Endometrial microvascular endothelial cells (primary cell): Measurements from ENCODE around the gene MMP19. TPM values are rescaled to one million over a fixed set of nuclear protein-coding genes. Genes with fewer than 3 reads are reported as not detected.

Experiments used
- in situ Hi-C: cut with HindIII; loops from 2 replicates; pipeline ENCODE4 v1.10.0; 2017; ENCODE audit warnings: low sequenced_read_pairs, low pct_unique_long_range_greater_than_20kb; ENCODE audit errors: inconsistent ontology term
- total RNA-seq: library from RNA; depleted of rRNA; stranded (reverse); fragments of >200 nt; gene quantifications from one replicate; pipeline ENCODE4 v1.2.3, GENCODE V29; 2015; ENCODE audit errors: inconsistent ontology term

MMP19 gene
- total RNA-seq, 1 donor from 2014 or later, result 6.0 TPM

DNA sequence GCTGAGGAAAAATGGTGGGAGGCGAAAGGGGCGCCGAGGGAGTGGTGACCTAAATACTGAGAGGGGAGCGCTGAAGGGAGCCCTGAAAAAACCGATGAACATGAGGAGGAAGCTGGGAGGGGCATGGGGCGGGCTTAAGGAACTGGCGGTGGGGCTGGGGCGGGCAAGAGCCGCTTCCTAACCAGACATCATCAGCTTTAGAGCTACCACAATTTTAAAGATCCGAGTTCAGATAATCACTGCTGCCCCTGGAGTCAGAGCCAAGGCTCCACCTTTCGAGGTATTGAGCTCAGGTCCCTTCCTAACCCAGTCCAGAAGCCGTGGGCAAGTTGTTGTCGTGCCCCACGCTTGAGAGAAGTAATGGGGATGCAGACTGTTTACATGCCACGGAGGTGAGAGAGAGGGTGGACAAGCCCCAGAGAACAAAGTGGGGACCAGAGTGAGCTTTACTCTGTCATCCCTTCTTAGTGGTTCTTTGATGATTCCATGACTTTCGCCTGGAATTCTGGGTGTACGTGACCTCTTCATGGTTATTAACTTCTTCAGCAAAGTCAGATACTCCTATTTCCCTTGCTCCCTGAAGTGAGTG is 24.5 kb downstream of the MMP19 start:
- in situ Hi-C loops, result no loop called here

DNA sequence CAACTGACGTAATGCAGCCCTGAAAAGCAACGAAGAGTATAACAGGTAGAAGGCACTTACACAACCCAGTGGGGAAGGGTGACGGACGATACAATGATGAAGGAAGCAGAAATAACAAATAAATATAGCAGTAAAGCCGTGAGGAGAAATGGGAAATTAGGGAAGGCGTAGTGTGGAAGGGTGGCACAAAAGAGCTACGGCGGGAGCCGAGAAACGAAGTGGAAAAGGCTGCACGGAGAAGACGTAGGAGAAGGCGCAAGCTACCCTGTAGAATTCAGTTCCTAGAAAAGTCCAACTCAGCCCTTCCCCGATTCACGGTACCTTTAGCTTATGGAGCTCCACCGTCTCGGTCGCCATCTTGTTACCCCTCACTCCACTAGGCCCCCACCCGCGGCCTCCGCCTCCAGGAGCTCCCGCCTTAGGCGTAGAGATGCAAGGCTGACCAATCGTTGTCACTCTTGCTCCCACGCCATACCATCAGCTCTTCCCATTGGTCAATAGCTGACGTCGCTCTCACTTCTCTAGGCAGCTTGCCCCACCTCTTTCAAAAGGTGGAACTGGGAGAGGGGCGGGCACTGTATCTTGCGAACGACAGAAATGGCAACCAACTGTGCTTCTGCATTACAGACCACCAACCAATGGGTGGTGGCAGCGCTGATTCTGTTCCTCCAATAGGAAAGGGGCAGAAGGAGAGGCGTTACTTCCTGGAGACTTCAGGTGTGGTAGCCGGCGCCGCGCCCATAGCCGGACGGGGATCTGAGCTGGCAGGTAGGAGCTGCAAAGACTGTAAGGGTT is 25.2 kb downstream of the MMP19 start, which contains the start of the genes ORMDL2 and SARNP:
Gene ORMDL2, plus strand, starts transcription at position 697 of the 795 bp plus-strand sequence. CDS start 959 bp downstream, outside the sequence.
Gene SARNP, minus strand, starts transcription at position 380 of the 795 bp plus-strand sequence. Its CDS starts 23 bp downstream, at position 357.
- in situ Hi-C loops, result no loop called here

DNA sequence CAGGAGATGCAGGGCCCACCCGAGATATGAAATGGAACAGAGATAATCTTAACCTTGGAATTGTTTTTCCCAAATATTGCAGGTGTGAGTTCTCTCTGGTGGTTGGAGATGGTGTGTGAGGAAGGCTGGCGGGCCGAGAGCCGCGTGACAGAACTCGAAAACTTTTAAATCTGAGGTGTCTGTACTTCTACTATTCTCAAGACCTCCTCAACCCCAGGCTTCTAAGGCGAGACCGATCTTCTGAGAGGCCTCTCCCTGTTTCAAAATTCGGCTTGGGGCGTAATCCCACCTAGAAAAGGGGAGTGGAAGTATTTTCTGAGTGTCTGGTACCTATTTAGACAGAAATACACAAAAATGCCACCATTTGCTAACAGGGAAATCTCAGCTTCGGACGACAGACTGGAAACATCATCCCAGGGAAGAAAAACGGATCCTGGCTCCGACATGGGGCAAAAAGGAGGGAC is 25.8 kb downstream of the MMP19 start:
- in situ Hi-C loops, result no loop called here

DNA sequence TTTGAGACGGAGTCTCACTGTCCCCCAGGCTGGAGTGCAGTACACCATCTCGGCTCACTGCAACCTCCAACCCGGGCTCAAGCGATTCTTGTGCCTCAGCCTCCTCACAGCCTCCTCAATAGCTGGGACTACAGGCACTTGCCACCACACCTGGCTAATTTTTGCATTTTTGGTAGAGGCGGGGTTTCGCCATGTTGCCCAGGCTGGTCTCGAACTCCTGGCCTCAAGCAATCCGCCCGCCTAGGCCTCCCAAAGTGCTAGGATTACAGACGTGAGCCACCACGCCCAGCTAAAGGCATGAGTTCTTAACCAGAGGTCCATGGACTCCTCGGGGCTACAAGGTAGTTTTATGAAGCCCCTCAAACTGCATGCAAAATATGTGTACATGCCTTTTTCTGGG is 27.3 kb downstream of the MMP19 start:
- in situ Hi-C loops, result no loop called here

DNA sequence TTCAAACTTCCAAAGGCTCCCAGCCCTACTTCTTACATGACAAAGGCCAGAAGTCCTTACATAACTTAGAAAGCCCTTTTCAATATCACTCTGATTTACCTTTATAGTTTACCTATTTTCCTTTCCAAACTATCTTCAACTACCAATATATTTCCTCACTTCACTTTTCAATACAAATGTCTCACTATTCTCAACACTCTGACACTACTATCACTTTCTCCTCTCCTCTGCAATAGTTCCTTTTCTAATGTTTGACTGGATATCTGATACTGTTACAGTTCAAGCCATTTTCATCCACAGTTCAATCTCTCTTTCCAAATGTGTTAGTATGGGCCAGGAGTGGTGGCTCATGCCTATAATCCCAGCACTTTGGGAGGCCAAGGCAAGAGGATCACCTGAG is 28.5 kb downstream of the MMP19 start:
- in situ Hi-C loops, result no loop called here

DNA sequence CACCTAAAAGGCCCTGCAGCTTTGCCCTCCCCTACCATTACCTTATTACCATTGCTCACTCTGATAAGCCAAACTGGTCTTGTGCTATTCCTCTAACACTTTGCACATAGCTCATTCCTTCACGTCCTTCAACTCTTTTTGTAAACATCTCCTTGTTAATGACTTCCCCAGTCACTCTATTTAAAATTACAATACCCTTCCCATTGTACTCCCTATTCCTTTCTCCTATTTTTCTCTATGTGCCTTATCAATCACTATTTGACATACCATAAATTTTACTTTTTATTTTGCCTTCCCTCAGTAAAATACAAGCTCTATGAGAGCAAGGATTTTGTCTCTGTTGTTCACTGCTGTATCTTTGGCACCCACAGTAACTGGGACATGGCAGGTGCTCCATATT is 30.6 kb downstream of the MMP19 start:
- in situ Hi-C loops, result no loop called here

DNA sequence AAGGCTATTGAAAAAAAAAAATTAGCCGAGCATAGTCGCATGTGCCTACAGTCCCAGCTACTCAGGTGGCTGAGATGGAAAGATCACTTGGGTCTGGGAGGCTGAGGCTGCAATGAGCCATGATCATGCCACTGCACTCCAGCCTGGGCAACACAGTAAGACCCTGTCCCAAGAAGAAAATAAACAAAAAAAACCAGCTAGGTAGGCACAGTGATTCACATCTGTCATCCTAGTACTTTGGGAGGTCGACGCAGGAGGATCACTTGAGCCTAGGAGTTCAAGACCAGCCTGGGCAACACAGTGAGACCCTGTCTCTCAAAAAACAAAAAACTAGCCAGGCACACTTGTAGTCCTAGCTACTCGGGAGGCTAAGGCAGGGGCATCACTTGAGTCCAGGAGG is 33.5 kb downstream of the MMP19 start:
- in situ Hi-C loops, result no loop called here

DNA sequence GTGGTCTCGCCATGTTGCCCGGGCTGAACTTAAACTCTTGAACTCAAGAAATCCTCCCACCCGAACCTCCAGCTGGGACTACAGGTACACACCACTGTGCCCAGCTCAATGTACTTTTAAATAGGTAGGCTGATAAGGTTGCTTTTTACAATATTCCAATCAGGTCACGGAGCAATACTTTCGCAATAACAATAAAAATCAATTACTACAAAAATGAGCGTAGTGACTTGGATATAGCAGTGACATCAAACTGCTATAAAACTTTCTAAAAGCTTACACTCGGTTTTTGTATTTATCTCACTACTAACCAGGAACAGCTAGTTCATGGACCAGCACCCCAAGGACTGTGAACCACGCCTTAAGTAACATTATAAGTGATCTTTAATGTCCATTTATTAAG is 35.8 kb downstream of the MMP19 start:
- in situ Hi-C loops, result no loop called here

DNA sequence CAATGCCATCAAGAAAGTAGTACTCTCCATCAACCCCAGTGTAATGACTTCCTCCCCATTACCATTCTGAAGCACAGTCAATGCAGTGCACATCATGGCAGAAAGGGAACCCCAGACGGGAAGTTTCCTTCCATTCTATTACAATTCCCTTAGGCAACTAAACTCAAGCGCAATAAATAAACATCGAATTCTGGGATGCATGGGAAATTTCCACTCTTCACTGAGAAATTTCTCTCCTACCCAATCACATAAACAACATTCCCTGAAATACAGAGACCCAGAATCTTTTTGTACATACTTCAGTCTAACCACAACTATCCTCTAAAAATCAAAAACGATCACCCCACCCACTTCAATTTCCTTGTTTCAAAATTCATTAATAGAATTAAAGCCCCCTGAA is 45.2 kb downstream of the MMP19 start:
- in situ Hi-C loops, result no loop called here

DNA sequence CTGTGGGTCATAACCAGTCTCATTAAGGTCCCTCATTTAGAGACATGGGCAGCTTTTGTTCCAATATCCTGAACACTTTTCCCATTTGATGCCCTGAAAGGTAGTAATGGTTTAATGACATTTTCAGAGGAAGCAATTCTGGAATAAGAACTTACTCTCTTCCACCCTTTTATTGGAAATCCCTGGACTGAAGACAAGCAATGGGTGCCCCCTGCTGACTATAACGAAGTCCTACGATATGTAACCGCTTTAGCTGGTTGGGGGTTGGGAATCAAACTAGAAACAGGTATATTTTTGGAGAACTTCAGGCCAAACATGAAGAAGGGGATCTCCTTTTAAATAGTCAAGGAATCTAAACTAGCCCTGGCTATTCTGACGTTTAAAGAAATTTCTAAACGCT is 45.7 kb downstream of the MMP19 start:
- in situ Hi-C loops, result no loop called here

DNA sequence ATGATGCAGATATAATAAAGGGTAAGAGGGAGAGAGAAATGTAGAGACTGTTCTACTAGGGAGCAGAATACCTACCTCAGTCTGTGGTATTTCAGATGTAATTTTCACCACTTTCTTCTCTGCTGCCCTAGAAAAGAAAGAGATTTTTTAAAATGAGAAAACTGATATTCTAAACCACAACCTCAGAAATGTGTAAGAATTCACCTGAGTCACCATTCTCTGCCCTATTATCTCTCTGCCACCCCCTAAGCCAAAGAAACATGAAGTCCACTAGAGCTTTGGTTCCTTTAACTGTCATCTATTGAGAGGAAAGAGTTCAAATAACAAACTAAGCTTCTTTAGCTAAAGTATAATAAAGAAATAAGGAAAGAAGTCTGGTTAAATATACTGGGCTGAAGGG is 46.8 kb downstream of the MMP19 start:
- in situ Hi-C loops, result no loop called here

DNA sequence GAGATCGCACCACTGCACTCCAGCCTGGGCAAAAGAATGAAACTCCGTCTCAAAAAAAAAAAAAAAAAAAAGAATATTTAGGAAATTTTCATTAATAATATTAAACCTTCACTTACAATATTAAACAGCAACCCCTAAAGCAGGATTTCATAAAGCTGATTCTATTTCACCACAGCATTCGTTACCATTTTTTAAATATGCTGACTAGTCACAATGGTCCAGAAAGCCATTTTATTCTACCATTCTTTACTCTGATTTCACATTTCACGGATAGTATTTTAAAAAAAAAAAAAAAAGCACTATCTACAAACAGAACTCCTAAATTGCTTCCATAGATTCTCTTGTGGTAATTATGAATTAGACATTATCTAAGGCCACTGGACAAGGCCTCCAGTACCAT is 52.8 kb downstream of the MMP19 start:
- in situ Hi-C loops, result no loop called here

DNA sequence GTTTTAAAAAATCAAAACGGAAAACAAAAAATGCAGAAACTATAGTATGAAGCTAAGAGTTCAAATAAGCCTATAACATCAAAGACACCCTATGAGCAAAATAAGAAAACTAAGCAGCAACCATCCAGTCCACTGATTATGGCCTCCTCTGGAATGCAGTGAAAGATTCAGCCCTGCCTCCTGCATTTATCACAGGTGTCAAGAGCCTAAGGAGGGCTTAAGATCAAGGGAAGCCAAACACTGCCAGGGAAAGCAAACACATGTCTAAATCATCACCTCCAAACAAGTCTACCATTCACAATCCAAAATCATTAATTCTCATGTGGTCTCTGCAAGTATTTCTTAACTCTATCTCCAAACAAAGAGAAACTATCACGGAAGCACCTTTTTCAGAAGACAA is 53.6 kb downstream of the MMP19 start:
- in situ Hi-C loops, result no loop called here

DNA sequence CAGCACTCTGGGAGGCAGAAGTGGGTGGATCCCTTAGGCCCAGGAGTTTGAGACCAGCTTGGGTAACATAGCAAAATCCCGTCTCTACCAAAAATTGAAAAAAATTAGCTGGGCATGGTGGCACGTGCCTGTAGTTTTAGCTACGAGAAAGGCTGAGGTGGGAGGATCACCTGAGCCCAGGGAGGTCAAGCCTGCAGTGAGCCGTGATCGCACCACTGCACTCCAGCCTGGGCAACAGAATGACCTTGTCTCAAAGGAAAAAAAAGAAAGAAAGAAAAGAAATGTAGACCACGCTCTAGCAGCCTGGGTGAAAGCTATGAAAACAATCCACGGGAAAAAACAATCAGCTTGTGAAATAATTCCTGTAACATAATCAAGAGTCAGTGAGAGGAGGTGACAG is 54.2 kb downstream of the MMP19 start:
- in situ Hi-C loops, result no loop called here

Other genes with a start within 250 kb of the MMP19 start
- not detected for gene OR10P1, start 206.0 kb downstream of the MMP19 start, total RNA-seq
- gene ITGA7, start 135.0 kb downstream of the MMP19 start, total RNA-seq, result not detected
- gene BLOC1S1, start 126.9 kb downstream of the MMP19 start, total RNA-seq, result 139 TPM
- gene RDH5, start 122.5 kb downstream of the MMP19 start, total RNA-seq, result not detected
- 847 TPM for gene CD63, start 113.9 kb downstream of the MMP19 start, total RNA-seq
- 5.5 TPM for gene GDF11, start 99.8 kb downstream of the MMP19 start, total RNA-seq
- gene SARNP, start 25.2 kb downstream of the MMP19 start, total RNA-seq, result 85.2 TPM
- 44.0 TPM for gene ORMDL2, start 24.9 kb downstream of the MMP19 start, total RNA-seq
- 37.7 TPM for gene DNAJC14, start 13.3 kb downstream of the MMP19 start, total RNA-seq
- gene PYM1, start 85.0 kb upstream of the MMP19 start, total RNA-seq, result 29.1 TPM
- gene DGKA, start 88.2 kb upstream of the MMP19 start, total RNA-seq, result 82.4 TPM
- not detected for gene PMEL, start 123.1 kb upstream of the MMP19 start, total RNA-seq
- 61.3 TPM for gene CDK2, start 123.9 kb upstream of the MMP19 start, total RNA-seq
- 53.3 TPM for gene RAB5B, start 131.1 kb upstream of the MMP19 start, total RNA-seq
- 22.4 TPM for gene SUOX, start 154.3 kb upstream of the MMP19 start, total RNA-seq
- 1.0 TPM for gene IKZF4, start 178.1 kb upstream of the MMP19 start, total RNA-seq
- gene RPS26, start 199.0 kb upstream of the MMP19 start, total RNA-seq, result 1,767 TPM
- gene ERBB3, start 237.2 kb upstream of the MMP19 start, total RNA-seq, result not detected